ENCODE measurements around the gene DGKG.

- TF ChIP-seq JUN (IDR thresholded peaks at IDR 0.05) (no peak), POLR2A (IDR thresholded peaks at IDR 0.05; ENCODE audit: low read length) (no peak), CTCF (IDR thresholded peaks at IDR 0.05) (no peak), RFX5 (IDR thresholded peaks at IDR 0.05) (no peak), EP300 (IDR thresholded peaks at IDR 0.05) (no peak), POLR2AphosphoS2 (conservative IDR thresholded peaks at IDR 0.05; ENCODE audit: low read length) (no peak), CHD4 (IDR thresholded peaks at IDR 0.05; ENCODE audit: borderline replicate concordance) (no peak), PHF8 (IDR thresholded peaks at IDR 0.05; ENCODE audit: borderline replicate concordance, low read depth) (no peak), NR3C1 (IDR thresholded peaks at IDR 0.05) (no peak), REST (IDR thresholded peaks at IDR 0.05) (no peak), NPAS2 (CRISPR knock-in tag; IDR thresholded peaks at IDR 0.05; ENCODE audit: borderline replicate concordance) (no peak)
These were observed 232.8 kb downstream of the DGKG start for GRCh38 chr3:186129206-186129605.

Data from A549 (cell line).